ENCODE results near the gene ATP5F1E. TPM values are rescaled to one million over a fixed set of nuclear protein-coding genes. Genes with fewer than 3 reads are reported as not detected.

Gene ATP5F1E
- total and polyA plus RNA-seq, 10 of the 15 experiments (the other 5 are each of a cell fraction or from before 2014, with no cell fraction given) = 49.0 to 407 (median 117) TPM

- peak; percentile 59 for TF ChIP-seq NKRF (conservative IDR thresholded peaks at IDR 0.05)
- TF ChIP-seq ZBTB4 (CRISPR knock-in tag; IDR thresholded peaks at IDR 0.05) = no peak
- no peak; the same call in none of the 2 replicates for TF ChIP-seq MXI1 (IDR thresholded peaks at IDR 0.05; ENCODE audit: low read depth, low read length)
- no peak for TF ChIP-seq SUZ12 (IDR thresholded peaks at IDR 0.05; ENCODE audit: unreplicated experiment)
- TF ChIP-seq ZBTB11 (CRISPR knock-in tag; IDR thresholded peaks at IDR 0.05) = no peak
- TF ChIP-seq NBN (IDR thresholded peaks at IDR 0.05) = 0 out of 2 replicates have a peak, but pooled peaks have one; percentile 17
- no peak for TF ChIP-seq NFYB (IDR thresholded peaks at IDR 0.05; ENCODE audit: insufficient read depth, low read depth, low read length)
- no peak for TF ChIP-seq ZBTB33 (IDR thresholded peaks at IDR 0.05)
- TF ChIP-seq TCF7 (IDR thresholded peaks at IDR 0.05; ENCODE audit: borderline replicate concordance) = no peak
- TF ChIP-seq IRF4 (IDR thresholded peaks at IDR 0.05; ENCODE audit: low read depth, low read length) = no peak
- peak; percentile 93 for TF ChIP-seq NR2F1 (conservative IDR thresholded peaks at IDR 0.05)
- no peak for TF ChIP-seq MEF2B (IDR thresholded peaks at IDR 0.05; ENCODE audit: partially characterized antibody, poor library complexity, severe bottlenecking)
- no peak for TF ChIP-seq TCF3 (IDR thresholded peaks at IDR 0.05; ENCODE audit: borderline replicate concordance, insufficient read depth, low read depth, low read length)
- peak; percentile 61; the same call in 1 of the 2 replicates for TF ChIP-seq SIN3A (IDR thresholded peaks at IDR 0.05; ENCODE audit: low read depth, low read length)
- no peak for TF ChIP-seq PAX8 (IDR thresholded peaks at IDR 0.05)
- TF ChIP-seq DPF2 (IDR thresholded peaks at IDR 0.05) = peak; percentile 8; the same call in 1 of the 2 replicates
- TF ChIP-seq MTA2 (IDR thresholded peaks at IDR 0.05; ENCODE audit: low read depth) = no peak
- no peak for TF ChIP-seq TARDBP (IDR thresholded peaks at IDR 0.05; ENCODE audit: borderline replicate concordance)
- 0 out of 2 replicates have a peak, but pooled peaks have one; percentile 39 for TF ChIP-seq HDGF (IDR thresholded peaks at IDR 0.05)
- no peak for TF ChIP-seq NFIC (IDR thresholded peaks at IDR 0.05; ENCODE audit: low read depth, low read length)
These were observed 10.1 kb upstream of the ATP5F1E start, which contains the start of gene PRELID3B (continued) for GRCh38 chr20:59042151-59042795.

Measured in GM12878 (cell line).